IMR-90 (cell line): ENCODE measurements around the gene ASTN2. TPM values are rescaled to one million over a fixed set of nuclear protein-coding genes. Genes with fewer than 3 reads are reported as not detected.

Source experiments
- ATAC-seq: fragments of 200-7000 bp; cut with Tn5 transposase; 2 replicates; pipeline ENCODE4 v1.9.1; 2020; ENCODE audit warnings: low read depth, mild to moderate bottlenecking, moderate library complexity
- BruUV-seq: library from RNA; stranded (reverse); fragments of 400-500 nt; replicated peaks from 2 replicates; lab custom pipeline; 2021; lab: Mats Ljungman, UMichigan
- CTCF ChIA-PET: fragments of 300-600 bp; formaldehyde crosslinking; extraction: SDS; loops from one replicate; lab custom pipeline; 2021; ENCODE audit warnings: antibody characterized with exemption; lab: Yijun Ruan, JAX
- POLR2A ChIA-PET: fragments of 300-600 bp; sonication (Branson Sonifier 250); formaldehyde crosslinking; loops from one replicate; lab custom pipeline; 2022; ENCODE audit warnings: antibody characterized with exemption; ENCODE audit not compliant: unreplicated experiment; lab: Charles Lee
- DNase-seq: peaks from one replicate; pipeline ENCODE4 v3.0.0; 2013
- H2AFZ ChIP-seq: replicated peaks from 2 replicates; pipeline ENCODE3; 2013; ENCODE audit warnings: low read length, mild to moderate bottlenecking; ENCODE audit not compliant: poor library complexity
- H2AK5ac ChIP-seq: 2 replicates; pipeline ENCODE4 v1.6.1; 2013; ENCODE audit warnings: low read depth, low read length, inconsistent platforms
- H2AK9ac ChIP-seq: replicated peaks from 2 replicates; pipeline ENCODE3; 2013; ENCODE audit warnings: mild to moderate bottlenecking, low read depth, low read length, moderate library complexity; ENCODE audit not compliant: poor library complexity
- H2BK120ac ChIP-seq: 2 replicates; pipeline ENCODE4 v1.6.1; 2013; ENCODE audit warnings: low read depth, low read length, inconsistent platforms
- H2BK15ac ChIP-seq: 3 replicates; pipeline ENCODE4 v1.6.1; 2013; ENCODE audit warnings: low read depth, low read length, inconsistent platforms
- H2BK20ac ChIP-seq: 2 replicates; pipeline ENCODE4 v1.6.1; 2013; ENCODE audit warnings: low read depth, mild to moderate bottlenecking, inconsistent platforms, low read length, moderate library complexity
- H2BK5ac ChIP-seq: 2 replicates; pipeline ENCODE4 v1.6.1; 2013; ENCODE audit warnings: mild to moderate bottlenecking, low read depth, low read length, inconsistent platforms; ENCODE audit not compliant: poor library complexity, severe bottlenecking
- H3K14ac ChIP-seq: replicated peaks from 2 replicates; pipeline ENCODE4 v1.6.1; 2013; ENCODE audit warnings: low read depth, low read length, inconsistent platforms
- H3K18ac ChIP-seq: 2 replicates; pipeline ENCODE4 v1.6.1; 2013; ENCODE audit warnings: low read depth, low read length, control low read depth
- H3K23ac ChIP-seq: 2 replicates; pipeline ENCODE4 v1.6.1; 2013; ENCODE audit warnings: low read depth, low read length, inconsistent platforms
- H3K27ac ChIP-seq: 2 replicates; pipeline ENCODE4 v1.5.1; 2013; ENCODE audit warnings: mild to moderate bottlenecking, control low read depth, low read length; ENCODE audit not compliant: insufficient read depth
- H3K27me3 ChIP-seq: 2 replicates; pipeline ENCODE4 v1.6.1; 2013; ENCODE audit warnings: low read length; ENCODE audit not compliant: control insufficient read depth, insufficient read depth
- H3K36me3 ChIP-seq: 2 replicates; pipeline ENCODE4 v1.6.1; 2013; ENCODE audit warnings: low read length, mixed read lengths; ENCODE audit not compliant: control insufficient read depth, insufficient read depth
- H3K4ac ChIP-seq: 2 replicates; pipeline ENCODE4 v1.6.1; 2013; ENCODE audit warnings: low read depth, low read length, inconsistent platforms
- H3K4me1 ChIP-seq: 2 replicates; pipeline ENCODE4 v1.6.1; 2013; ENCODE audit warnings: low read length, mixed read lengths; ENCODE audit not compliant: control insufficient read depth, insufficient read depth
- H3K4me2 ChIP-seq: 2 replicates; pipeline ENCODE4 v1.6.1; 2013; ENCODE audit warnings: low read depth, mild to moderate bottlenecking, control low read depth, low read length, moderate library complexity
- H3K4me3 ChIP-seq: 2 replicates; pipeline ENCODE4 v1.5.1; 2013; ENCODE audit warnings: low read depth, mild to moderate bottlenecking, control low read depth, low read length, moderate library complexity; ENCODE audit not compliant: insufficient read depth
- H3K56ac ChIP-seq: 2 replicates; pipeline ENCODE4 v1.6.1; 2013; ENCODE audit warnings: low read length, inconsistent platforms; ENCODE audit not compliant: insufficient read depth; ENCODE audit errors: extremely low read depth
- H3K79me1 ChIP-seq, 2 experiments: 2 replicates each; pipeline ENCODE4 v1.6.1; 2013; ENCODE audit warnings: low read length in 2 of 2, inconsistent platforms in 1 of 2, low read depth in 1 of 2
- H3K9ac ChIP-seq: 2 replicates; pipeline ENCODE4 v1.6.1; 2013; ENCODE audit warnings: low read depth, low read length, control low read depth
- H3K9me1 ChIP-seq: 2 replicates; pipeline ENCODE4 v1.6.1; 2013; ENCODE audit warnings: low read length, inconsistent platforms; ENCODE audit not compliant: insufficient read depth
- H3K9me3 ChIP-seq: 2 replicates; pipeline ENCODE4 v1.6.1; 2013; ENCODE audit warnings: low read length; ENCODE audit not compliant: control insufficient read depth, insufficient read depth
- H4K20me1 ChIP-seq: 2 replicates; pipeline ENCODE4 v1.6.1; 2013; ENCODE audit warnings: low read length, inconsistent platforms; ENCODE audit not compliant: insufficient read depth
- H4K5ac ChIP-seq: 2 replicates; pipeline ENCODE4 v1.6.1; 2013; ENCODE audit warnings: mild to moderate bottlenecking, low read depth, low read length, control low read depth
- H4K8ac ChIP-seq, 2 experiments: 2 replicates each; pipeline ENCODE4 v1.6.1; 2013; ENCODE audit warnings: low read depth in 2 of 2, low read length in 2 of 2, control low read depth in 1 of 2, inconsistent platforms in 1 of 2
- H4K91ac ChIP-seq: 2 replicates; pipeline ENCODE4 v1.6.1; 2013; ENCODE audit warnings: low read depth, low read length, inconsistent platforms; ENCODE audit not compliant: insufficient read depth
- BHLHE40 ChIP-seq: fragments of 150-350 bp; IDR thresholded peaks from 2 replicates; pipeline ENCODE4 v1.6.1; 2016; ENCODE audit warnings: mild to moderate bottlenecking, low read depth, low read length
- RCOR1 ChIP-seq: IDR thresholded peaks from 2 replicates; pipeline ENCODE4 v1.6.1; 2012; ENCODE audit warnings: mild to moderate bottlenecking, low read length, improper control_type of control experiment; ENCODE audit not compliant: insufficient replicate concordance
- RFX5 ChIP-seq: IDR thresholded peaks from 2 replicates; pipeline ENCODE4 v1.8.0; 2012; ENCODE audit warnings: low read depth, mild to moderate bottlenecking, low read length, moderate library complexity
- WGBS, 2 experiments: methylation state at CpG; one replicate each; pipeline versions ENCODE4 v1.1.5 to v1.1.7; 2013; ENCODE audit warnings: missing lambda C conversion rate in 2 of 2; ENCODE audit not compliant: insufficient read length in 1 of 2; ENCODE audit errors: extremely low coverage in 2 of 2; 5-methylcytosine and 5-hydroxymethylcytosine counted together
- dilution Hi-C: fragments of 300-500 bp; cut with HindIII; formaldehyde crosslinking; loops from one replicate; pipeline ENCODE4 v1.14.3; 2018; ENCODE audit warnings: low sequenced_read_pairs; ENCODE audit not compliant: unreplicated experiment
- in situ Hi-C: fragments of 300-500 bp; cut with MboI; formaldehyde crosslinking; loops from 3 replicates; pipeline ENCODE4 v1.14.3; 2019; ENCODE audit warnings: low sequenced_read_pairs, inconsistent platforms, mixed read lengths
- intact Hi-C: fragments of 100-400 bp; cut with micrococcal nuclease; formaldehyde crosslinking; loops from 2 replicates; pipeline ENCODE4 v1.10.0; 2022
- polyA plus RNA-seq, 3 experiments: library from polyadenylated mRNA; depleted of rRNA; stranded (reverse); fragments of >200 nt; gene quantifications; 2 replicates each; pipeline ENCODE4 v1.2.3, GENCODE V29; 2012; ENCODE audit warnings: low replicate concordance in 1 of 3
- total RNA-seq: library from RNA; depleted of rRNA; stranded (reverse); fragments of >200 nt; gene quantifications from 2 replicates; pipeline ENCODE4 v1.2.3, GENCODE V29; 2012
- TF ChIP-seq, protein P1 (sequence below): fragments of 150-350 bp; IDR thresholded peaks from 2 replicates; pipeline ENCODE4 v1.6.1; 2017; ENCODE audit warnings: mild to moderate bottlenecking, antibody characterized with exemption, low read length, low read depth

Gene ASTN2
- total and polyA plus RNA-seq, 2 of the 4 experiments (the other 2 are of a cell fraction): 3.8 to 6.8 TPM

DNA sequence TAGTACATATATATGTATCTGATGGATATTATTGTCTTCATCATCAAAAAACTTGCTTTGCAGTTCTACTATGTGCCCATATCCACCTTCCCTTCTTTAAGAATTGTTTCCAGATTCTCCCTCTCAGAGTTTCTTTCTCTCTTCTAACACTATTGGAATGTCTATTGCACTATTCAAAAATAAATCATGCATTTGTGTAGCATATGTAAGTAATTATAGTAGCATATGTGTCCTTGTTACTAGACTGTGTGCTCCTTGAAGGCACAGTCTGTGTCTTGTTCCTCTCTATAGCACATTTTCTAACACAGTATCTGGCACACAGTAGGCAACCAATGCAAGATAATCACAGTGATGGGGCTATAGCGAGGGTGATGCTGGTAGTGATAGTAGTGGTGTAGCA lies 771.2 kb downstream of the ASTN2 start:
- H3K14ac ChIP-seq: 0 out of 2 replicates have a peak overlapping the region, but pooled peaks have one; percentile 1
- no peak overlapping the region for H3K9ac ChIP-seq
- H2BK15ac ChIP-seq: no peak overlapping the region
- ChIA-PET CTCF (no interaction called here), POLR2A (no interaction called here)
- DNase-seq (peak; percentile 49), ATAC-seq (peak; percentile 38)
- WGBS, 2 experiments: no CpG with 5 or more reads among the region's 1 CpG
- peak overlapping the region; percentile 52; the same call in 1 of the 2 replicates for H3K27ac ChIP-seq
- H3K23ac ChIP-seq: no peak overlapping the region
- no TSS peak for BruUV-seq
- H3K9me3 ChIP-seq: no peaks in the 10 kb centered on the region
- no peak overlapping the region for H3K4ac ChIP-seq
- dilution Hi-C loops: no loop called here
- H3K4me1 ChIP-seq: peaks cover 6% of the 10 kb centered on the region
- no peaks in the 10 kb centered on the region for H3K9me1 ChIP-seq
- no peaks in the 10 kb centered on the region for H4K20me1 ChIP-seq
- H3K18ac ChIP-seq: peak overlapping the region; percentile 94
- H4K8ac ChIP-seq: no peak overlapping the region
- no peak overlapping the region for H2AK9ac ChIP-seq
- no peak overlapping the region for H3K56ac ChIP-seq
- H2AK5ac ChIP-seq: no peak overlapping the region
- H3K4me3 ChIP-seq: no peak overlapping the region
- peak overlapping the region; percentile 78 for H3K4me2 ChIP-seq
- H4K5ac ChIP-seq: peak overlapping the region; percentile 96
- in situ Hi-C loops: no loop called here
- no peak overlapping the region for H2BK20ac ChIP-seq
- no peak overlapping the region for H2BK120ac ChIP-seq
- H2AFZ ChIP-seq: no peak overlapping the region
- no peaks in the 10 kb centered on the region for H3K79me1 ChIP-seq
- no peak overlapping the region for H4K91ac ChIP-seq
- H3K27me3 ChIP-seq: no peaks in the 10 kb centered on the region
- TF ChIP-seq RFX5: no peak
- TF ChIP-seq BHLHE40: no peak
- TF ChIP-seq, protein P1, sequence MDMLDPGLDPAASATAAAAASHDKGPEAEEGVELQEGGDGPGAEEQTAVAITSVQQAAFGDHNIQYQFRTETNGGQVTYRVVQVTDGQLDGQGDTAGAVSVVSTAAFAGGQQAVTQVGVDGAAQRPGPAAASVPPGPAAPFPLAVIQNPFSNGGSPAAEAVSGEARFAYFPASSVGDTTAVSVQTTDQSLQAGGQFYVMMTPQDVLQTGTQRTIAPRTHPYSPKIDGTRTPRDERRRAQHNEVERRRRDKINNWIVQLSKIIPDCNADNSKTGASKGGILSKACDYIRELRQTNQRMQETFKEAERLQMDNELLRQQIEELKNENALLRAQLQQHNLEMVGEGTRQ: no peak
- TF ChIP-seq RCOR1: no peak
- no peak overlapping the region for H2BK5ac ChIP-seq
- H3K36me3 ChIP-seq: no peaks in the 10 kb centered on the region
- intact Hi-C loops: loop anchor here (10.0 kb wide), 2 partner anchors 269 to 489 kb away; partner anchors contain the start of gene PAPPA
